HG03432 (cell line): Measurements from ENCODE around the gene PRDM16.

ENCODE experiments used
- ATAC-seq: cut with Tn5 transposase; IDR thresholded peaks from one replicate; pipeline ENCODE4 v1.9.1; 2021; ENCODE audit warnings: mild to moderate bottlenecking, moderate library complexity; ENCODE audit not compliant: unreplicated experiment

PRDM16 gene

DNA sequence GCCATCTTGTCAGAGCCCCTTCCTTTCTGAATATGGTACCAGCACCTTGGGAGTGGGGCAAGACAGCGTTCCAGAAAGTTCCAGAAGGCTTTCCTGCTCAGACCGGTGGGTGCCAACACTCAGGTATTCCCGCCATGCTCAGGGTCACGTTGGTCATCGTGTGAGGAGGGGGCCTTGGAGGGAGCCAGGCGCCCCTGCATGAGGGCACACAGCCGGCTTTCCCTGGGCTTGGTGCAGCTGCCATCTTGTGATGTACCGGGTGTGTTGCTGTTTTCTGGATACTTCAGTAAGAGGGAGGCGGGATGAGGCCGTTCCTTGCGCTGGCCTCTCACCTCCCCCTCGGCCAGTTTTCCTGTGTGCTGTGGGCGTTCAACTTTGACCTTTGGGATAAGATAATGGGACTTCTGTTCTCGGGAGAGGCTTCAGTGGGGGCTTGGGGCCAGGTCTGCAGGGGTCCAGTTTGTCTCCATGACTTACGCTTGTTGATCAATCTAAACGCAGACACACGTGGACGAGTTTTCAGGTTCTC lies 69.7 kb downstream of the PRDM16 start:
- ATAC-seq, result no peak

DNA sequence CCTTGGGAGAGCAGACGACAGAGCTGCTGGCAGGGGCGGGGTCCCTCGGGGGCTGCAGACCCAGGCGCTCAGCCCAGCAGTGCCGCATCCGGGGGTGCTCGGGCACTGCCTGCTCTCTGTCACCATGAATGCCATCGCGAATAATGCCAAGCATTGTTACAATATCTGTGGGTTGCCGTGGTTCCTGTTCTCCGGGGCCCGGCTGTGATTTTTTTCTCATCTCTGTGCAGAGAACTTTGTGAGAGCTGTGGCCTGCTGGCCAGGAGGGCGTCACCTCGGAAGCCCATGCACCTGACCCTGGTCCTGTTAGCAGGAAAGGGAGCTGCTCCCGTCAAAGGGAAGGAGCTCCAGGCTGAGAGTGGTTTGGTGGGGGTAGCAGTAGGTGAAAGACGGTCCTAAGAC lies 70.4 kb downstream of the PRDM16 start:
- no peak for ATAC-seq

DNA sequence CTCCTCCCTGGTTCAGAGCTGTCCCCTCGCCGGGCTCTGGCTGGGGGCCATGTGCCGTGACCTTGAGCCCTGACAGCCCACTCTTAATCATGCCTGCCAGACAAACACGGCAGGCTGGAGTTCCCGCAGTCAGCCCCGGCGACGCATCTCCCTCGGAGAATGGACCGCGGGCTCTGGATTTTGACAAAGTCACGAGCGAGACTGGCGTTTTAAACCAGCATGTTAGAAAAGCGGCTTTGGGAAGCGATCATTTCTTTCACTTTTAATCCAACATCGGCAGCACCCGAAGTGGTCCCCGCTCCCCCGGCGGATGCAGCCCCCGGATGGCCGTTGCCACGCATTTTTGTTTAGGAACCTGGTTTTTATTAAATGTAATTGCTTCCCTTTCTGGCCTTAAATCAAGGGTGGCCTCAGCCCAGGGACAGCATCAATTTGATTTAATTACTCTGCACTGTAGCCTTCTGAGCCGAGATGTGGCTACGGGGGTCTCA lies 70.9 kb downstream of the PRDM16 start:
- no peak for ATAC-seq

DNA sequence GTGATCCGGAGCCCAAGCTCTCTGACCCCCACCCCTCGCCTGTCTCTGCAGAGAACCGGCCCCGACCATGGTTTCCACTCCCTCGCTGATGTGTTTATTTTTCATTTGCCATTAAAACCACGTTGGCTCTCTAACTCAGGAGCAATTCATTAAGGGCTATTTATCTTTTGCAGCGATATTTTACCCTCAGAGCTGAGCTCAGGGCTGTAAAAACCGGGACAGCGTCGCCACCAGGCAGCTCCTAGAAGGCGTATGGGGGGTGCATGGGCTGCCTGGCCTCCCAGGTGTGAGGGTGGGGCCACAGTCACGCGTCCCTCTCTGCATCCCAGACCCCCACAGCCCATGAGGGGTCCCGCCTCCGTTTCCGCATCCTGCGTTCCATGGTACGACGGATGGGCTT lies 71.4 kb downstream of the PRDM16 start:
- ATAC-seq, result no peak

DNA sequence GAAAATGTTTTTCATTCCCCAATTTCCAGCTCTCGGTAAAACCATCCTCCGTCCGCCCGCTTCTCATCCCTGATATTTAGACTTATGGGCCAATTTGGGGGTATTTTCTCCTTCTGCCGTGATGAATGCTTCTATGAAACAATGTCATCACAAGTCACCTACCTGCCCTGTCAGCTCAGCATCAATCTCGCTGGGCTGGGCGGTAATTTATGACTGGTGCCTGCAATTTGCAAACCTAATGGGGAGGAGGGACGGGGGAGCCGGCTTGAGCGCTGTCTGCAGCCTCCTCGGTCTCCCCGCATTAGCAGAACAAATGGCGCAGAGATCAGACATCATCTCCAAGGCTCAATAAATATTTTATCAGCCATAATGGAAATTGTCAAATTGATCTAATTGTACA lies 72.1 kb downstream of the PRDM16 start:
- no peak for ATAC-seq

DNA sequence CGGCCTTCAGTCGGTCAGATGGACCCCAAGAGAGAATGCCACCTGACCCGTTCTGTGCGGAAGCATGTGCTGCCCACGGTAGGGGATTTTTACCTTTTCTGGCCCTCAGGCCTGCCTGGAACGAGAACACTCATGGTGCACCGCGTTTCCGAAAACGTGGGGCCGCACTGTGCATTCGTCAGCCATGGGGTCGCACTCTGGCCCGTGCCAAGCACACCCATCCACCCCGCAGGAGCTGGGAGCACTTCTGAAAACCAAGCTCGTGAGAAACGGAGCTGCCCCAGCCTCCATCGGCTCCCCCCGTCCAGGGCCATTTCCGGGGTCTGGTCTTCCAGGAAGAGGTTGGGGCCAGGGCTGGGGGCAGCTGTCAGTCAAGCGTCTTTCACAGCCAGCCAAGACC lies 72.8 kb downstream of the PRDM16 start:
- no peak for ATAC-seq

DNA sequence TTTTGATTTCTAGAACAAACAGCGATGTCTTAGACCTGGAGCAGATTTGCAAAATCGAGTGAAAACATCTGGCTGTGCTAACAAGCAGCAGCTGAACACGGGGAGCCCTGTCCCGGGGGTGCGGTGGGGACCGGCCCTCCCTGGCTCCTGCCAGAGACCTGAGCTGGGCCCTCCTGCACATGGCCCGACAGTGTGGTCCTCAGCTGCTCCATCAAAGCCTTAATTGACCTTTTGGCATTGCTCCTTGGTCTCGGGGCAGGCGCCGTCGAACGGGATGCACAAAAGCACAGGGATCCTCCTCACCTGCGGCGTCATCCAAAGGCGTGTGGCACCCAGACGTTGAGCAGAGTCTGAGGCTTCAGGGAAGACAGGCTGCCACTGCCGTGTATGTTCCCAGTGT lies 73.2 kb downstream of the PRDM16 start:
- ATAC-seq, result no peak

DNA sequence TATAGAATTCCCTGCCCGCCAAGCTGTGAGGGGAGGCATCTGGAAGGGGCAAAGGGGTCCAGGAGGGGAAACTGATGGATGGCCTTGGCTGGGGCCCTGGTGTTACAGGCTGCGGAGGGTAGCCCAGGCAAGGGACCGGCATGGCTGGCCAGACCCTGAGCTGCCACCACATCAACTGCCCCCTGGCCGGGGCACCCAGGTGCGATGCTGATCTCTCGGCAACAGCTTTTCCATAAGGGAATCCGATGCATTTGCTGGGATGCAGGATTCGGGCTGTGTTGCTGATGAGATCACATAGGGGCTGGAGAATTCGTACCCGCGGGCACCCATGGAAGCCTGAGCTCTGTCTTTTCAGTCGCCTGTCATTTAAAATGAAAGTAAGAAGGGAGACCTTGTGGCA lies 73.7 kb downstream of the PRDM16 start:
- ATAC-seq, result no peak

DNA sequence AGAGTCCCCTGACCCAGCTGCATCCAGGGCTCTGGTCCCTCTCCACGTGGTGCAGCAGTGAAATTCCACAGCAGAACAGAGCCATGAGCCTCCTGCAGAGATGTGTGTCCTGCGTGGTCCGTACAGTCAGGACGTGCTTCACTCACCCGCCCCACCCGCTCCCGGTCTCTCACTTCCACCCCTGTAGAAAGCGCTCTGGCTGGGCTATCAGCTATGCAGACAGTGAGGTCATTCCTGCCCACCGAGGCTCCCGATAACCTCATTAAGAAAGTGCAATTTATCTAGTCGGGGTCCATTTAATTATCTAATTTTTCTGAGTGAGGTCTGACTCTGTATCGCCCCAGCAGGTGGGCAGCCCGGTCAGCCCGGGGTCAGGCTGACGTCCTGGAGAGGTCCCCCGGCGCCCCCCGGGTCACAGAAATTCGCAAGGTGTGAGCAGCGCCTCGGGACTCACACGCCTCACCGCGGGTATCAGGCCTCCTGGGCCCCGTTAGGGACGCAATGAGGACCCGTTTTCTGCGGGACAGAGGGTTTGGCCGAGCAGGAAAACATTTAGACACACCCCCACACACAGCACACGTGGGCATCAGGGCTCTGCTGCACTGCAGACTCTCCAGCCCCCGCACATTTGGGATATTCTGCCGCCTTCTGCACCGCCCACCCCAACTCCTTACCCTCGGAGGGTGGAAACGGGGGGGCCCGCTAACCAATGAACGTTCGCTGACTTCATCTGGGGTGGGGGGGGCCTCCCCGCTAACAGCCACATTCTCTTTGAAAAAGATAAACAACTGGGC lies 76.7 kb downstream of the PRDM16 start:
- ATAC-seq, result no peak

DNA sequence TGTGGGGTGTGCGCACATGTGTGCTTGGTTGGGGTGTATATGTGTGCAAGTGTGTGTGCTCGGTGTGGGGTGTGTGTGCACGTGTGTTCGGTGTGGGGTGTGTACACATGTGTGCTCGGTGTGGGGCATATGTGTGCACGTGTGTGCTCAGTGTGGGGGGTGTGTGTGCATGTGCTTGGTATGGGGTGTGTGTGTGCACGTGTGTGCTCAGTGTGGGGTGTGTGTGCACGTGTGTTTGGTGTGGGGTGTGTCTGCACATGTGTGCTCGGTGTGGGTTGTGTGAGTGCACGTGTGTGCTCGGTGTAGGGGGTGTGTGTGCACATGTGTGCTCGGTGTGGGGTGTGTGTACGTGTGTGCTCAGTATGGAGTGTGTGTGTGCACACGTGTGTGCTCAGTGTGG lies 77.5 kb downstream of the PRDM16 start:
- no peak for ATAC-seq

DNA sequence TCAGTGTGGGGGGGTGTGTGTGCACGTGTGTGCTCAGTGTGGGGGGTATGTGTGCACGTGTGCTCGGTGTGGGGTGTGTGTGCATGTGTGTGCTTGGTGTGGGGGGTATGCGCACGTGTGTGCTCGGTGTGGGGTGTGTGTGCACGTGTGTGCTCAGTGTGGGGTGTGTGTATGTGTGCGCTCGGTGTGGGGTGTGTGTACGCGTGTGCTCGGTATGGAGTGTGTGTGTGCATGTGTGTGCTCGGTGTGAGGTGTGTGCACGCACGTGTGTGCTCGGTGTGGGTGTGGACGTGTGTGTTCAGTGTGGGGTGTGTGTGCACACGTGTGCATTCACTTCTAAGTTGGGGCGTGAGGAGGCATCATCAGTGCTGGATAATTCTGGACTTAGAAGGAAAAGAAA lies 77.9 kb downstream of the PRDM16 start:
- no peak for ATAC-seq

DNA sequence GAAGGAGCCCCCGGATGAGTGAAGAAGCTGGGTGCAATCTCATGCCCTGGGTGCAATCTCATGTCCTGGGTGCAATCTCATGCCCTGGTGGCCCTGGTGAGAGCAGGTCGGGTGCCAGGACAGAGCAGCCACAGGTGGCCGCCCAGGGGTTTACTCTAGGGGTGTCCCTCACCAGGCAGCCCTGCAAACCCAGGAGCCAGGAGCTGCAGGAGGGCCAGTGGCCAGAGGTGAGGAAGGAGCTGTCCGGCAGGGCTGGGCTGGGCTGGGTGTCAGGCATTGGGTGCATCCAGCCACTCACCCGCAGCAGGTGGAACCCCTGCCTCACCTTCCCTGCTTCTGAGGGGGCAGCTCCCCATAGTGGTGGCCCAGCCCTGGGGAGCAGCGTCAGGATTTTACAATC lies 79.2 kb downstream of the PRDM16 start:
- no peak for ATAC-seq

DNA sequence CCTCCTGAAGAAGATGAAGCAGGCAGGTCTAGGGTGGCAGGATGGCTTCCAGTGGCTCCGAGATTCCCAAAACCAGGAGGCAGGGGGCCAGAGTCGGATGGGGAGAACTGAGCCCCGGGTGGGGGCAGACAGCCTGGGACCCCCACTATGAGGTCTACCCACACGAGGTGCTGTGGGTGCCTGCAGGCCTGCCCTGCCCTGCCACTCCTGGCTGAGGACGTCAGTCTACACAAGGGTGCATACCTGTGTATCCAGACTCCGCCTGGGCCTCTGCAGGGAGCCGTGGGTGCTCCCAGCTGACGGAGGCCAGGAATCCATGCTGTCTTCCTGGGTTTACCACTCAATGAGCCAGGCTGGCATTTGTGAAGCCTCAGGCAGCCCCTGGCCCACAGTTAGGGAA lies 80.3 kb downstream of the PRDM16 start:
- no peak for ATAC-seq

DNA sequence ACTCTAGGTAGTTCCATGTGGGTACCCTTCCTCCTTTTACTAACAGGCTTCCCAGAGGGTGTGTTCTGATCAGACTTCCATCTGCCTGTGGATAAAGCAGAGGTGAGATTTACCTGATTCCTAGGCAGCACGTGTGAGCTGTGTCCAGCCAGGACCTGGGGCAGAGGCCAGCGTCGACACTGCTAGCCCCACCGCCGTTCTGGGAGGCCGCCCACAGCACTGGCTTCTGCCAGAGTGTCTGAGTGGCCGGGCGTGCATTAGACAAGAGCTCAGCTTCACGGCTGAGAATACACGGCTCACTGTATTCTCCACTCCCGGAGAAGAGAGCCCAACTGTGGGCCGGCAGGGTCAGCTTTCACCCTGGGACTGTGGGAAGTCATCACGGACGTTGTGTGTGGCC lies 82.5 kb downstream of the PRDM16 start:
- ATAC-seq, result no peak

DNA sequence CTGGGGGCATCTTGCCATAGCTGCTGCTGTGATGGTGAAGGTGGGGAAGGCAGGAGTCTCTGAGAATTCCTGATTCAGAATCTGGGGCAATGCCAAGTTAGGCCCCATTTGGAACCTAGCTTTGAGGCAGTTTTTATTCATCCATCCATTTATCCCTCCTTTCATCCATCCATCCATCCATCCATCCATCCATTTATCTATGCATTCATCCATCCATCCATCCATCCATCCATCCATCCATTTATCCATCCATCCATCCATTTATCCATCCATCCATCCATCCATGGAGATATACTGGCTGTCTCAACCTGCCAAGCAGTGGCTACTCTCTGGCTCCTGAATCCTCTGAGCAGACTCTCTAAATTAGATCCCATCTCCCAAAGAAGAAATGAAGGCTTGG lies 83.1 kb downstream of the PRDM16 start:
- ATAC-seq, result no peak

DNA sequence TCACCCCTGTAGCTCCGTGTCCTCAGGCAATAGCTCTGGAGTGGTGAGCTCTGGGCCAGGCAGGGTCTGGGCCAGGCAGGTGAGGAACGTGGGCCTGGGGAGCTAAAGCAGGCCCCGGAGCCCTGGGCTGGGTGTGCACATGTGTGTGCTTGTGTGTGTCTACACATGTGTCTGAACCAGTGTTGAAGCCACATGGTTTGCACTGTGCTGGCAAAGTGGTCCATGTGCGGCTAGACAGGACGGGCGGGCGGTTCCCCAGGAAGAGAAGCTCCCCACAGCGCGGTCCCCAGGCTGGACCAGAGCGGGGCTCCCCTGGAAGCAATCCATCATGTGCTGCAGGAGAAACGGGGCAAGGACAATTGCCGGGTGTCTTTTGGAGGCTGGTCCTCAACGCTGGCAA lies 84.2 kb downstream of the PRDM16 start:
- no peak for ATAC-seq

DNA sequence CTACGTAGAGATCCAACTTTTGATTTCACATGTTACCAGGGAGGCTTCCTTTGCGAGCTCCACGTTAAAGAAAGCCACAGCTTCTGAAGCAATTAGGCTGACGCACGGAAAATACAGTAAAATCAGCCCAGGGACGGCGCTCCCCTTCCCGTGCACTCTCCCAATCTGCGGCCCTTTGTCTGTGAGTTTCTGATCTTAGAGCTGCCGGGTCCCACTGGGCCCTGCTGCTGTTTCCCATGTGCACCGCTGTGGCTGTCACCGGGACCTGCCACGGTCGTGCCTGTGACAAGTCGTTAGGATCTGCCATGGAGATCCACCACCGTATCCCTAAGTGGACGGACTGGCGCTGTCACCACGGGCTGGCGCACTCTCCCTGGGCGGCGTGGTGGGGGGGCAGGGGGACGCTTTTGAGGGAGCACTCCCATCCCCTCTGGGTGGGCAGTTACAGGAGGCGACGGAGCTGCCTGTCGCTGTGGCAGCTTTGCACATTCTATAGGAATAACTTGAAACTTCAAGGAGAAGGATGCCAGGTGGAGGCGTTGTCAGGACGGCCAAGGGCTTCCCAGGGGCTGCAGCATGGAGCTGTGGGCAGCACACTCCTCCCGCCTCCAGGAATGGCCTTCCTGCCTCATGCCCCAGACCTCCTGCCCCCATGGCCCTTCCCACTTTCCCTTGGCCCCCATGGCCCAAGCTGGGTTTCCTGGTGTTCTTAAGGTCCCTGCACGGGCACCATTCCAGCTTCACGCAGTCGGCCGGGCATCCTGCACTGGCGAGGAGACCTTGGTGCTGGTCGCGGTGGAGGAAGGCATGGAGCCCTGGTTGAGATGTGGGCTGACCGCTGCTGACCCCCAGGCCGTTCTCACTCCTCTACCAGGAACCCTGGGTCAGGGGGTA lies 85.1 kb downstream of the PRDM16 start:
- ATAC-seq, result no peak

DNA sequence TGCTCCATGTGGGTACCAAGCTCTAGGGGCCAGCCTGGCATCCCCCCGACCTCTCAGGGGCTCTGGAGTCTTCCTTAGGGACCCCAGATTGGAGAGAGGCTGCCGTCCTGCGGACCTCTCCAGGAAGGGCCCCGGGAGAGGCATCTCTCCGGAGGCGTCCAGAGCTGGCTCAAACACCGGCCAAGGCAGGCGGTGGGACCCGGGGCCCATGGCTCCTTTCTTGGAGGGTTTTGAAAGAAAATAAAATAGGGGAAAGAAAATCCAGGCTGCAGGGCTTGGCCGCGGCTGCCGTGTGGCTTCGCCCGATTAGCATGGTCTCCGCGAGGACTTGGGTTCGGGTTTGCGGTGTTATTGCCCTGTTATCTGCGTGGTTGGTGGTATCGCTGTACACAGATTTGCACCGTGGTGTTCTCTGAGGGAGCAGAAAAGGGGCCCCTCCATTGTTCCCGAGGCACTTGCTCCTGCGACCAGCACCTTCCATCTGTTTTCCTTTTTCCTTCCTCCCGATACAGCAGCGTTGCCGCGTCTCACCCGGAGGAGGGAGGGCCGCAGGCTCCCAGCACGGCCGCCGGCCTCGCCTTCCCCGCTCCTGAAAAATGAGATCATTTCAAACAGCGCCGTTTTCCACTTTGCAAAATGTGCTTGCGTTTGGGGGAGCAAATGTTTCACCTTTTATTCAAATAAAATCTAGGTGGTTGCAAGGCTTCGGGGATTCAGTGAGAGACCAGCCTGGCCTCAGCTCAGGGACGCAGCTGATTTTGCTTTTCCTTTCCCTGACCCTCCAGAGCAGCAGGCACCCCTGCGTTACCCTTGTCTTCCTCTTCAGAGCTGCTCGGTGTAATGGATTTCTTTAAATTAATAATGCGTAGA lies 86.3 kb downstream of the PRDM16 start:
- ATAC-seq, result no peak

DNA sequence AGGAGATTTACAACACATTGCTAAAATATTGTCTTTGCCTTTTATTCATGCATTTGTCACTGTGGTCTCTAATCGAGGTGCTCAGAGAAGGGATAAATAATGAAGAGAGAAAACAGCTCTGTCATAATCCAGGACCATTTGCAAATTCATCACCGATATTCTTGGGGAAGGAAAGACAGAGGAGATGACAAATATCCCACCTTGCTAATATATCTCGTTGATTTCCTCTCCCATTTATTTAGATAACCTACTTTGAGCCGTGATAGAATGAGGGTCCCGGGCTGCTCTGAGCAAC lies 86.9 kb downstream of the PRDM16 start:
- ATAC-seq, result no peak

DNA sequence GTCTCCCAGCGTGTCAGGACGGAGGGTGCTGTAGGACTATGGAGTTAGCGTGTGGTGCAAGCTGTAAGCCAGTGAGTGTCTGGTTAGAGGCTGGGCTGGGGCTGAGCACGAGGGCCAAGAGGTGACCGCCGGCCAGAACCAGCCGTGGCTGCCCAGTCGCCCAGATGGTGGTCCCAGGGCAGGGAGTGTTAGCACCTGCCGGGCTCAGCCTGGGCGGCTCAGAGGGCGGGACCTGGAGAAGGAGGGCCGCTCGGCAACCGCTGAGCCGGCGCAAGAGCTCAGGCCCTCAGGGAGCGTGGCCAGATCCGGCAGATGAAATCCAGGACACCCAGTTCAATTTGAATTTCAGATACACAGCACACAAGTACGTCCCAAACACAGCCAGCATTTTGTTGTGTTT lies 87.9 kb downstream of the PRDM16 start:
- no peak for ATAC-seq

DNA sequence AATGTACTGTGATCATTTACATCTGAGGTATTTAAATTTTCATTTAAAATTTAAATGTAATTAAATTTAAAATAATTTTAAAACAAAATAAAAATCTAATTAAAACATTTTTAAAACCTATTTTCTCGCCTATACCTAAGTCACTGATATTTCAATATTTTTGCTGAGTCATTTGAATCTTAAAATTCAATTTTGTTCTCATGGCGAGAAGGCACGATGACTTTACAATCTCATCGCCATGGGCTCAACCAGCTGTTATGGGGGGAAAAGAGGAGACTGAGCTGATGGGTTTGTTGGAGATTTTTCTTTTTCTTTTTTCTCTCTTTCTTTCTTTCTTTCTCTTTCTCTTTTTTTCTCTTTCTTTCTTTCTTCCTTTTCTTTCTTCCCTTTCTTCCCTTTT lies 89.3 kb downstream of the PRDM16 start:
- no peak for ATAC-seq
